Measurements from ENCODE around the gene VPS16. TPM values are rescaled to one million over a fixed set of nuclear protein-coding genes. Genes with fewer than 3 reads are reported as not detected.

Gene VPS16
- total and polyA plus RNA-seq, 2 of the 4 experiments (the other 2 are of a cell fraction): 38.7 to 48.0 TPM

- Histone ChIP-seq H3K4me1 (ENCODE audit: control insufficient read depth, insufficient read depth, low read length) (no peaks in the 10 kb centered on the region; the same call in 1 of the 2 replicates), H3K4ac (ENCODE audit: low read depth, low read length) (no peak overlapping the region), H4K5ac (ENCODE audit: low read depth, low read length) (no peak overlapping the region), H3K9me3 (ENCODE audit: control insufficient read depth, insufficient read depth, low read length) (no peaks in the 10 kb centered on the region), H3K36me3 (ENCODE audit: control insufficient read depth, insufficient read depth, low read length) (peaks cover 2% of the 10 kb centered on the region; the same call in 1 of the 2 replicates), H2BK20ac (ENCODE audit: low read depth, low read length) (no peak overlapping the region), H3K27me3 (ENCODE audit: control insufficient read depth, insufficient read depth, low read length) (no peaks in the 10 kb centered on the region), H3K23ac (ENCODE audit: low read depth, low read length) (no peak overlapping the region), H2BK120ac (ENCODE audit: low read depth, low read length) (no peak overlapping the region), H3K4me2 (ENCODE audit: low read depth, low read length) (no peak overlapping the region), H2AK9ac (replicated peaks; ENCODE audit: low read depth, low read length, poor library complexity) (no peak overlapping the region), H4K91ac (ENCODE audit: insufficient read depth, low read depth, low read length) (no peak overlapping the region), H3K18ac (ENCODE audit: low read depth, low read length) (no peak overlapping the region), H3K9me1 (ENCODE audit: insufficient read depth, low read length) (peaks cover 8% of the 10 kb centered on the region), H4K8ac (ENCODE audit: low read depth in 2 of 2, low read length in 2 of 2) (no peak overlapping the region), H3K9ac (ENCODE audit: low read depth, low read length) (no peak overlapping the region), H3K79me1 (ENCODE audit: low read depth in 1 of 2, low read length in 2 of 2) (peaks cover 36 to 66% of the 10 kb centered on the region in 2 experiments), H3K27ac (ENCODE audit: insufficient read depth, low read length) (no peak overlapping the region), H2BK5ac (ENCODE audit: low read depth, low read length, poor library complexity, severe bottlenecking) (no peak overlapping the region), H2AK5ac (ENCODE audit: low read depth, low read length) (no peak overlapping the region), H3K14ac (replicated peaks; ENCODE audit: low read depth, low read length) (no peak overlapping the region), H2BK15ac (ENCODE audit: low read depth, low read length) (no peak overlapping the region), H4K20me1 (ENCODE audit: insufficient read depth, low read length) (peaks cover 15% of the 10 kb centered on the region; the same call in 1 of the 2 replicates), H2AFZ (replicated peaks; ENCODE audit: low read length, poor library complexity) (no peak overlapping the region), H3K56ac (ENCODE audit: extremely low read depth, insufficient read depth, low read length) (no peak overlapping the region), H3K4me3 (ENCODE audit: insufficient read depth, low read depth, low read length) (no peak overlapping the region)
- ChIA-PET CTCF (interaction anchor here (0.7 kb wide), 1 partner anchor 165 kb away, joined by 12 read pairs; no protein-coding TSS in a partner anchor), POLR2A (ENCODE audit: unreplicated experiment) (no interaction called here)
- BruUV-seq (replicated peaks): no TSS peak
- no peak for ATAC-seq (ENCODE audit: low read depth)
- intact Hi-C loops (cut with micrococcal nuclease) (no loop called here), dilution Hi-C loops (cut with HindIII; ENCODE audit: low sequenced_read_pairs, unreplicated experiment) (no loop called here), in situ Hi-C loops (cut with MboI; ENCODE audit: low sequenced_read_pairs) (no loop called here)
- no peak for DNase-seq
- WGBS, 2 experiments (ENCODE audit: extremely low coverage in 2 of 2, insufficient read length in 1 of 2): 100% methylated on average over 1 of the region's 2 CpGs; no CpG with 5 or more reads in 1 of the 2 experiments
- TF ChIP-seq CHD1 (IDR thresholded peaks at IDR 0.05; ENCODE audit: low read depth, low read length) (no peak), MXI1 (IDR thresholded peaks at IDR 0.05; ENCODE audit: borderline replicate concordance, low read depth, low read length) (no peak), RAD21 (IDR thresholded peaks at IDR 0.05; ENCODE audit: low read length) (no peak), POLR2A (IDR thresholded peaks at IDR 0.05; ENCODE audit: low read depth, low read length) (no peak), CEBPB (IDR thresholded peaks at IDR 0.05; ENCODE audit: low read depth, low read length) (no peak), CTCF (conservative IDR thresholded peaks at IDR 0.05; ENCODE audit: low read depth, low read length) (no peak), BHLHE40 (IDR thresholded peaks at IDR 0.05; ENCODE audit: low read depth, low read length) (no peak), SMC3 (IDR thresholded peaks at IDR 0.05; ENCODE audit: low read depth, low read length) (no peak), MAZ (IDR thresholded peaks at IDR 0.05; ENCODE audit: borderline replicate concordance, low read depth, low read length) (no peak), ELK1 (IDR thresholded peaks at IDR 0.05; ENCODE audit: borderline replicate concordance, low read depth, low read length) (no peak), RCOR1 (IDR thresholded peaks at IDR 0.05; ENCODE audit: insufficient replicate concordance, low read length) (no peak), RFX5 (IDR thresholded peaks at IDR 0.05; ENCODE audit: low read depth, low read length) (no peak), MAFK (IDR thresholded peaks at IDR 0.05; ENCODE audit: low read depth, low read length) (no peak), USF2 (IDR thresholded peaks at IDR 0.05; ENCODE audit: low read depth, low read length) (no peak), FOS (IDR thresholded peaks at IDR 0.05; ENCODE audit: low read depth, low read length) (no peak)
These were observed 53.7 kb downstream of the VPS16 start for GRCh38 chr20:2894221-2894620.
